GM21526 (cell line): ENCODE results near the gene RBBP7.
A peak's percentile ranks its signal among the peaks of the same experiment; 100 is the strongest.
"Not testable (repeated sequence)": the region's sequence is repeated elsewhere in the genome, so short reads cannot be mapped to it uniquely, and the experiment has no call there.

ENCODE experiments used
- ATAC-seq: cut with Tn5 transposase; IDR thresholded peaks from one replicate; pipeline ENCODE4 v1.9.1; 2021; ENCODE audit warnings: moderate library complexity; ENCODE audit not compliant: unreplicated experiment, low FRiP score

RBBP7 gene

GRCh38 chrX:16868920-16869319, 1.2 kb downstream of the RBBP7 start:
- ATAC-seq: no peak

GRCh38 chrX:16867947-16868346, 2.2 kb downstream of the RBBP7 start:
- no peak for ATAC-seq

DNA sequence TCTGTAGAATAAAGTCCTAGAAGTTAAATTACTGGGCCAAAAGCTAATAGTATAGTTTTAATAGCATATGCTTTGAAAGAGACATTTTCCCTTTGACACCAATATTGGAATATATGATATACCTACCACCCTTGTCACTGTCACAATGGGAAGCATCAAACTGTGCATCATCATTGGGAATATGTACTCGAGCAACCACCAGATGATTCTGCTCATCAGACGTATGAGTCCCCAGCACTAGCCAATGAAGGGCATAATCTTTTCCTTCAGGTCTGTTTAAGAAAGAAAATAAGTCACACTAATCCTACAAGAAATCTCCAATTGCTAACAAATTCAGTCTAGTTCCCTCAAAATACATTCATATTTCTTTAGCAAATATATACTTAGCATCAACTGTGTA, 7.3 kb downstream of the RBBP7 start:
- ATAC-seq: no peak

GRCh38 chrX:16856744-16857143, 13.4 kb downstream of the RBBP7 start:
- ATAC-seq: no peak

DNA sequence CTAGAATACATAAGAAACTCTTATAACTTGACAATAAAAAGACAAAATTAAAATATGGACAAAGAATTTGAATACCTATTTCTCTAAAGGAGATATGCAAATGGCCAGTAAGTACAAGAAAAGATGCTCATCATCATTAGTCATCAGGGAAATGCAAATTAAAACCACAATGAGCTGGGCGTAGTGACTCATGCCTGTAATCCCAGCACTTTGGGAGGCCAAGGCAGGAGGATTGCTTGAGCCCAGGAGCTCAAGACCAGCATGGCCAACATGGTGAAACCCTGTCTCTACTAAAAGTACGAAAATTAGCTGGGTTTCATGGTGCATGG, 14.1 kb downstream of the RBBP7 start:
- ATAC-seq: not testable (repeated sequence)

DNA sequence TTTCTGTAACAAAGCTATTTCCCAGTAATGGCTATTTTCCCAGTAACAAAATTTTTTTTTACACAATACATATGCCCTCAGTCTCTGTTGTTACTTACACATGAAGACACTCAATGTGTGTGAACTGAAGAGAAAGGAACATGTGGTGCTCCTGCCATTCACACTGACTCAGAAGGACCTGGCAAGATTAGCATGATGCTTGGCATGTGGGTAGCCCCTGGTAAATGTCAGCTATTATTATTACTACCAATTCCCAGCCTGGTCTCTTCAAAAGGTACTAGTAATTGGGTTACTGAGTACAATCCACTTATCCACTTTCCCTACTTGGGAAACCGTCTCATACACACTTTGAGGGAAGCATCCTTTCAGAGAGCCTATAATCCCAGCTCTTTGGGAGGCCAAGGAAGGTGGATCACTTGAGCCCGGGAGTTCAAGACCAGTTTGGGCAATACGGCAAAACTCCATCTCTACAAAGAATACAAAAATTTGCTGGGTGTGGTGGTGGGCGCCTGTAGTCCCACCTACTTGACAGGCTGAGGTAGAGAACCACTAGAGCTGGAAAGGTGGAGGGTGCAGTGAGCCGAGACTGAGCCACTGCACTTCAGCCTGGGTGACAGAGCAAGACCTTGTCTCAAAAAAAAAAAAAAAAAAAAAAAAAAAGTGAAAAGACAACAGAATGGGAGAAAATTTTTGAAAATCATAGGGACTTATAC, 14.6 kb downstream of the RBBP7 start:
- no peak for ATAC-seq

DNA sequence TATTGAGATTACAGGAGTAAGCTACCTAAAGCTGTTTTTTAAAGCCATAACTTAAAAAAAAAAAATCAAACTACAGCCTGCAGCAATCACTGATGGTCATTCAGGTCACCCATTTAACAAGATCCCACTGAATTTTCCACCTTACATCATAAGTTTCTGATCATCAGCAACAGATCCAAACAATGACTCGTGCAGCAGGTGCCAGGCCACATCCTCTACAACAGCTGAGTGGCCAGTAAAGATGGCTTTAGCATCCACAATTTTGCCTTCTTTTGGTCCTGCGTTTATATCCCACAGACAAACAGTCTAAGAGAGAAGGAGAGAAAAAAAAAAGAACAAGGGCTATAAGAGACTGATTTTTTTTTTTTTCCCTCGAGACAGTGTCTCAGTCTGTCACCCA, 16.6 kb downstream of the RBBP7 start:
- no peak for ATAC-seq

GRCh38 chrX:16852617-16853179, 17.5 kb downstream of the RBBP7 start:
- no peak for ATAC-seq

DNA sequence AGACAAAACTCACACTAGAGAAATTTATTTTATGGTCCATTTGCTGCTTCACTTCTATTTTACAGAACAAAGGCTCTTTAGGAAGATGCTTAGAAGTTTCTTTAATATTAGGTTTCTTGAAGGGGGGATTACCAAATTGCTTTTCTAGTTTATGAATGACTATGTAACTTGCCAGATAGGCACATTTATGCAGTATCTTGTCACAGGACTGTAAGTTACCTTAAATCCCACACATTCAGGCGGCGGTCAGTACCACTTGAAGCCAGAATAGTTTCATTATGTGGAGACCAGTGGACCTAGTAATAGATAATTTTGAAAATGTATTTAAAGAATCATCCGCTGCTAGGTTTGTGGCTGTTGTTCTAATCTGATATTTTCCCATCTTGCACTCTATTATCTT, 18.3 kb downstream of the RBBP7 start:
- no peak for ATAC-seq

GRCh38 chrX:16851421-16851820, 18.7 kb downstream of the RBBP7 start:
- ATAC-seq: no peak

- ATAC-seq: no peak
These were observed 21.6 kb downstream of the RBBP7 start for GRCh38 chrX:16848541-16848940.

GRCh38 chrX:16845686-16846085, 24.5 kb downstream of the RBBP7 start:
- no peak for ATAC-seq

- no peak for ATAC-seq
These were observed 26.8 kb downstream of the RBBP7 start for GRCh38 chrX:16843208-16843909.

DNA sequence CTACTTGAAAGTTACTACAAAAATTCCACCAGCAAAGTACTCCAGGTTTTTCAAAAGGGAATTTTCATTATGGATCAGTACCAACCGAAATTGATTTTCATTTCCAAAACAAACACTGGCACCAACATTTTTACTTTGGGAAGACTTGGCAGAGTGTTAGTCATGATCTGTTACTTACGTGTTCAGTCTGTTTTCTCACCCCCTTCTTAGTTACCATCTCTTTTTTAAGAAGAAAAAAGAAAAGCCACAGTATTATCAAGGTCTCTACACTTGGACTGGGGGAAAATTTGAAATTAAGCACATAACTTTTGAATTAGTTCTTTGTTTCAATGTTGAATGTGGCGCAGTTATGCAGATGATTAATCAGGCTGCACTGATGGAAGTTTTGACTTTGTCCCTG, 27.5 kb downstream of the RBBP7 start:
- no peak for ATAC-seq

GRCh38 chrX:16839852-16840460, 30.2 kb downstream of the RBBP7 start:
- no peak for ATAC-seq

- ATAC-seq: no peak
These were observed 30.8 kb downstream of the RBBP7 start for GRCh38 chrX:16839219-16839851.

GRCh38 chrX:16838202-16839066, 31.7 kb downstream of the RBBP7 start:
- ATAC-seq: no peak

DNA sequence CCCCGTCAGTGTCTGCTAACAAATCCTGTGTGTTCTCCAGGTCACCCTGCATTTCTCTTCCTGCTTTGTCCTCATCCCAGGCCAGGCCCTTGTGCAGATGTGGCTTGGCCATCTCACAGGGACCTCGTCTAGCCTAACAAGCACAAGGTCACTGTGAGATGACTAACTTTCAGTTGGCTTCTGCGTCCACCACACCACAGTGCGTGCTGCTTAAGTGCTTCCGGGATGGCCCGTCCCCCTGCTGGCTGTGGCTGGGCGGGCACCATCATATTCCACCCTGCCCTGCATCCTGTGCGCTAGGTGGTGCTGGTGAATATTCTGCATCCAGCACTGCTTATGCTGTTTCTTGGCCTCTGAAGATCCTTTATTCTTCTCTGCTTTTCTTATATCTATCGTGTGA, 33.8 kb downstream of the RBBP7 start:
- ATAC-seq: peak; percentile 70

GRCh38 chrX:16834806-16835205, 35.4 kb downstream of the RBBP7 start:
- no peak for ATAC-seq

- no peak for ATAC-seq
These were observed 37.9 kb downstream of the RBBP7 start for GRCh38 chrX:16832301-16832700.
